GM23338 (cell line): ENCODE measurements around the gene C1R. TPM values are rescaled to one million over a fixed set of nuclear protein-coding genes. Genes with fewer than 3 reads are reported as not detected.

Experiments
- ATAC-seq: fragments of 200-7000 bp; cut with Tn5 transposase; 3 replicates; pipeline ENCODE4 v1.9.1; 2020
- DNase-seq: peaks from one replicate; pipeline ENCODE4 v3.0.0-alpha.2; 2015; ENCODE audit warnings: low spot score
- H2AFZ ChIP-seq: fragments of 200-600 bp; sonication (generic); 2 replicates; pipeline ENCODE4 v1.8.0; 2016; ENCODE audit warnings: antibody characterized with exemption, mild to moderate bottlenecking, moderate library complexity
- H3F3A ChIP-seq: fragments of 200-600 bp; sonication (generic); replicated peaks from 2 replicates; pipeline ENCODE4 v1.8.0; 2017; ENCODE audit warnings: antibody characterized with exemption, mixed run types, low read depth
- H3K27ac ChIP-seq: fragments of 200-600 bp; sonication (generic); 2 replicates; pipeline ENCODE4 v1.6.1; 2016; ENCODE audit warnings: low read depth
- H3K27me3 ChIP-seq: fragments of 200-600 bp; sonication (generic); 2 replicates; pipeline ENCODE4 v1.8.0; 2016; ENCODE audit warnings: mild to moderate bottlenecking, mixed run types, moderate library complexity; ENCODE audit not compliant: insufficient read depth
- H3K36me3 ChIP-seq: fragments of 200-600 bp; sonication (generic); 2 replicates; pipeline ENCODE4 v1.8.0; 2016; ENCODE audit warnings: mild to moderate bottlenecking; ENCODE audit not compliant: insufficient read depth
- H3K4me1 ChIP-seq: fragments of 200-600 bp; sonication (generic); 2 replicates; pipeline ENCODE4 v1.8.0; 2016; ENCODE audit warnings: mild to moderate bottlenecking, moderate library complexity; ENCODE audit not compliant: insufficient read depth
- H3K4me2 ChIP-seq: fragments of 200-600 bp; sonication (generic); 2 replicates; pipeline ENCODE4 v1.7.1; 2017; ENCODE audit warnings: mixed run types
- H3K4me3 ChIP-seq: fragments of 200-600 bp; sonication (generic); 2 replicates; pipeline ENCODE4 v1.6.1; 2016; ENCODE audit warnings: mixed run types
- H3K79me2 ChIP-seq: fragments of 200-600 bp; sonication (generic); replicated peaks from 2 replicates; pipeline ENCODE4 v1.8.0; 2017; ENCODE audit warnings: mild to moderate bottlenecking; ENCODE audit not compliant: insufficient read depth
- H3K9me2 ChIP-seq: fragments of 200-600 bp; sonication (generic); 2 replicates; pipeline ENCODE4 v1.8.0; 2017; ENCODE audit not compliant: insufficient read depth
- H4K20me1 ChIP-seq: fragments of 200-600 bp; sonication (generic); replicated peaks from 2 replicates; pipeline ENCODE4 v1.8.0; 2017; ENCODE audit warnings: mild to moderate bottlenecking; ENCODE audit not compliant: insufficient read depth
- H3K27ac Mint-ChIP-seq: 2 replicates; pipeline ENCODE4 v1.8.0; 2020; ENCODE audit warnings: inconsistent platforms, mild to moderate bottlenecking, moderate library complexity, mixed read lengths
- H3K27me3 Mint-ChIP-seq: 3 replicates; pipeline ENCODE4 v1.8.0; 2022; ENCODE audit warnings: low read depth, mild to moderate bottlenecking, moderate library complexity, mixed read lengths, inconsistent platforms; ENCODE audit not compliant: insufficient read depth, poor library complexity
- H3K36me3 Mint-ChIP-seq: 3 replicates; pipeline ENCODE4 v1.8.0; 2021; ENCODE audit warnings: low read depth, mild to moderate bottlenecking, inconsistent platforms, moderate library complexity, mixed read lengths
- H3K4me1 Mint-ChIP-seq: 3 replicates; pipeline ENCODE4 v1.8.0; 2020; ENCODE audit warnings: mild to moderate bottlenecking, inconsistent platforms, mixed read lengths
- H3K4me3 Mint-ChIP-seq: 3 replicates; pipeline ENCODE4 v1.8.0; 2021; ENCODE audit warnings: moderate library complexity, mild to moderate bottlenecking, inconsistent platforms, mixed read lengths
- H3K9me3 Mint-ChIP-seq: 3 replicates; pipeline ENCODE4 v1.8.0; 2020; ENCODE audit warnings: moderate library complexity, mild to moderate bottlenecking, inconsistent platforms, mixed read lengths
- CREB1 ChIP-seq: fragments of 250-450 bp; sonication (Bioruptor Pico); IDR thresholded peaks from 2 replicates; pipeline ENCODE4 v1.5.0; 2020; ENCODE audit warnings: low read depth, mild to moderate bottlenecking, moderate library complexity
- CTCF ChIP-seq, 2 experiments: fragments of 200-600 bp in 1 of 2; sonication (generic) in 1 of 2; conservative IDR thresholded peaks; 2 replicates each; pipeline versions ENCODE4 v1.5.1 to v1.6.1; 2016 to 2017; ENCODE audit warnings: antibody characterized with exemption in 2 of 2, low read depth in 2 of 2, mild to moderate bottlenecking in 2 of 2, moderate library complexity in 1 of 2
- EZH2 ChIP-seq: fragments of 200-600 bp; sonication (generic); IDR thresholded peaks from one replicate; pipeline ENCODE4 v1.8.0; 2017; ENCODE audit warnings: antibody characterized with exemption, mild to moderate bottlenecking, low read depth; ENCODE audit not compliant: unreplicated experiment
- EZH2phosphoT487 ChIP-seq: fragments of 200-600 bp; sonication (generic); IDR thresholded peaks from one replicate; pipeline ENCODE4 v1.8.1; 2018; ENCODE audit warnings: antibody characterized with exemption; ENCODE audit not compliant: unreplicated experiment
- JUNB ChIP-seq: IDR thresholded peaks from one replicate; pipeline ENCODE4 v1.6.1; 2016; ENCODE audit warnings: antibody characterized with exemption; ENCODE audit not compliant: unreplicated experiment
- NANOG ChIP-seq: IDR thresholded peaks from 2 replicates; pipeline ENCODE4 v1.6.1; 2016; ENCODE audit warnings: antibody characterized with exemption, borderline replicate concordance
- POLR2AphosphoS5 ChIP-seq: IDR thresholded peaks from 2 replicates; pipeline ENCODE4 v1.6.1; 2016; ENCODE audit warnings: antibody characterized with exemption, low read depth
- REST ChIP-seq: IDR thresholded peaks from one replicate; pipeline ENCODE4 v1.6.1; 2018; ENCODE audit warnings: antibody characterized with exemption; ENCODE audit not compliant: unreplicated experiment
- ZNF114 ChIP-seq: fragments of 250-450 bp; sonication (Bioruptor Pico); IDR thresholded peaks from 2 replicates; pipeline ENCODE4 v1.5.0; 2020; ENCODE audit warnings: mild to moderate bottlenecking, moderate library complexity
- ZNF331 ChIP-seq: fragments of 250-450 bp; sonication (Bioruptor Pico); IDR thresholded peaks from 2 replicates; pipeline ENCODE4 v1.5.0; 2020; ENCODE audit warnings: low read depth, mild to moderate bottlenecking, moderate library complexity
- ZNF462 ChIP-seq: fragments of 250-450 bp; sonication (Bioruptor Pico); IDR thresholded peaks from 2 replicates; pipeline ENCODE4 v1.5.0; 2020; ENCODE audit warnings: mild to moderate bottlenecking, moderate library complexity
- polyA plus RNA-seq: library from polyadenylated mRNA; unstranded; fragments of >200 nt; fragmentation: Nextera tagmentation; extraction: Ambion mirVana; gene quantifications from 2 replicates; pipeline ENCODE4 v1.2.1, GENCODE V29; 2016
- total RNA-seq: library from RNA; depleted of rRNA; stranded (reverse); fragments of >200 nt; shearing (Covaris generic); gene quantifications from 2 replicates; pipeline ENCODE4 v1.2.3, GENCODE V29; 2014

The C1R gene
- total and polyA plus RNA-seq, 2 experiments from 2014 or later, result 6.4 to 8.8 TPM

GRCh38 chr12:7059780-7060179, 32.5 kb downstream of the C1R start:
- Mint-ChIP-seq H3K9me3 (no peaks in the 10 kb centered on the region), H3K4me1 (peaks cover 18% of the 10 kb centered on the region), H3K36me3 (no peaks in the 10 kb centered on the region), H3K27ac (peak overlapping the region; percentile 95; the same call in 1 of the 2 replicates), H3K27me3 (peaks cover 11% of the 10 kb centered on the region), H3K4me3 (no peak overlapping the region)
- Histone ChIP-seq H3K27me3 (no peaks in the 10 kb centered on the region), H3K9me2 (no peaks in the 10 kb centered on the region), H3K4me2 (no peak overlapping the region), H3K36me3 (no peaks in the 10 kb centered on the region), H3K27ac (no peak overlapping the region), H3K79me2 (no peaks in the 10 kb centered on the region), H3F3A (no peaks in the 10 kb centered on the region), H2AFZ (peak overlapping the region; percentile 67), H3K4me3 (no peak overlapping the region), H4K20me1 (no peaks in the 10 kb centered on the region), H3K4me1 (peaks cover 8% of the 10 kb centered on the region)
- no peak for TF ChIP-seq CREB1
- no peak for TF ChIP-seq REST
- no peak for TF ChIP-seq JUNB
- TF ChIP-seq EZH2, result no peak
- ATAC-seq (no peak), DNase-seq (no peak)

GRCh38 chr12:7058850-7059395, 33.3 kb downstream of the C1R start:
- no peaks in the 10 kb centered on the region for H3K27me3 ChIP-seq
- ATAC-seq (no peak), DNase-seq (no peak)
- H3K4me3 ChIP-seq, result no peak overlapping the region
- H3K9me3 Mint-ChIP-seq, result no peaks in the 10 kb centered on the region
- peaks cover 20% of the 10 kb centered on the region for H3K4me1 Mint-ChIP-seq
- no peaks in the 10 kb centered on the region for H3K79me2 ChIP-seq
- H3K9me2 ChIP-seq, result no peaks in the 10 kb centered on the region
- H3K36me3 Mint-ChIP-seq, result no peaks in the 10 kb centered on the region
- no peak overlapping the region for H3K27ac Mint-ChIP-seq
- no peak overlapping the region for H2AFZ ChIP-seq
- H3K27ac ChIP-seq, result no peak overlapping the region
- H3K4me2 ChIP-seq, result no peak overlapping the region
- H3K4me3 Mint-ChIP-seq, result no peak overlapping the region
- H3K4me1 ChIP-seq, result peaks cover 8% of the 10 kb centered on the region
- no peaks in the 10 kb centered on the region for H4K20me1 ChIP-seq
- no peaks in the 10 kb centered on the region for H3K36me3 ChIP-seq
- peaks cover 9% of the 10 kb centered on the region for H3K27me3 Mint-ChIP-seq
- H3F3A ChIP-seq, result no peaks in the 10 kb centered on the region
- no peak for TF ChIP-seq ZNF114 (CRISPR knock-in tag)
- no peak for TF ChIP-seq ZNF462 (CRISPR knock-in tag)
- TF ChIP-seq NANOG, result no peak
- TF ChIP-seq CTCF (conservative IDR thresholded peaks at IDR 0.05; ENCODE audit: low read depth in 2 of 2), result no peak
- TF ChIP-seq EZH2, result no peak
- TF ChIP-seq JUNB, result no peak
- TF ChIP-seq EZH2phosphoT487, result no peak
- no peak for TF ChIP-seq CREB1
- TF ChIP-seq POLR2AphosphoS5, result no peak
- TF ChIP-seq ZNF331, result no peak
